Measurements from ENCODE around the gene MIS18A. TPM values are rescaled to one million over a fixed set of nuclear protein-coding genes. Genes with fewer than 3 reads are reported as not detected.
"Not testable (repeated sequence)": the region's sequence is repeated elsewhere in the genome, so short reads cannot be mapped to it uniquely, and the experiment has no call there.

MIS18A gene
- total RNA-seq, 1 donor from 2014 or later = 21.5 TPM

DNA sequence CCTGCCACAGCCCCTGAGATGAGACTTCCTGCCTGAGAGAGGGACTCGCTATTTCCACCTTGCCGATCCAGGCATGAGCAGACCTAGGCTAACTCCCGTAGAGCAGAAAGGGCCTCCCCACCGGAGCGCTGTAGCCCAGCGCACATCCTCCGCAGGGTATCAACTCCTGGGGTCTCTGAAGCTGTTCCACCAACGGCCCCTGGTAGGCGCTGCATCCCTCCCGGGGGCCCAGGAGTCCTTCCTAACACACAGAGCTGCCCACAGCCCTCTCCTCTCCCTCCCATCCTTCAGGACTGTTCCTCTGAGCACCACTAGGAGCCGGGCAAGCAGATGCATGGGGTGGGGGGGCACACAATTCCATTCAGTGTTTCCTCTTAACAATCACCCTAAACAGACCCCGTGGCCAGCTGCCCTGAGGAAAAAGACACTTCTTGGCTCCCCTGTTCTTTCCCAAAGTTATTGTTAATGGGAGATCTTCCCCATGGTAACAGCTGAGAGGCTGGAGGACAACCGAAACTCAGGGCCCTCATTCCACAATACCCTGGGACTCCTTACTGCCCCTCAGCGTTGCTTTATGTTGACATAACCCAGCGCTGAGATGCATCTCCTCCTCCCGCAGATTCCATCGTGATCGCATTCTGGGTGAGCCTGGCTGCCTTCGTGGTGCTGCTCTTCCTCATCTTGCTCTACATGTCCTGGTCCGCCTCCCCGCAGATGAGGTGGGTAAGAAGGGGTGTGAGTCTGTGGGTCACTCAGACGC lies 27.4 kb upstream of the MIS18A start:
- intact Hi-C loops (cut with micrococcal nuclease) = no loop called here

- intact Hi-C loops (cut with micrococcal nuclease) = no loop called here
Measured at GRCh38 chr21:32304998-32305397, 26.1 kb upstream of the MIS18A start.

- intact Hi-C loops (cut with micrococcal nuclease) = no loop called here
Measured at GRCh38 chr21:32303385-32303784, 24.5 kb upstream of the MIS18A start.

DNA sequence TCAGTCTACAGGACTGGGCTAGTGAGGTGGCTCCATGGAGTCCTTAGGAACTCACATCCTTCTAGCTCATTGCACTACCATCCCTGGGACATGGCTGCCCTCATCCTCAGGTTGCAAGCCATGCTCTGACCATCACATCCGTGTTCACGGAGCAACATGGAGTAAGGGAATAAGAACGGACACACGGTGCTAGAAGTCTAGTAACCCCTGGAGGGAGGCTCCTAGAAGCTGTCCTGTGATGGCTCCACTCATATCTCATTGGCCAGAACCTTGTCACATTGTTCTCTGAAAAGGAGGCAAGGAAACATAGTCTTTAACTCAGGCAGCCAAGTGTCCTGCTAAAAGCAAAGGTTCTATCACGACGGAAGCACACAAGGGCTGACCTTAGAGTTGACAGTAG lies 23.7 kb upstream of the MIS18A start:
- intact Hi-C loops (cut with micrococcal nuclease) = no loop called here

GRCh38 chr21:32301596-32301995 lies 22.7 kb upstream of the MIS18A start:
- intact Hi-C loops (cut with micrococcal nuclease) = no loop called here

GRCh38 chr21:32300117-32300681 lies 21.4 kb upstream of the MIS18A start:
- intact Hi-C loops (cut with micrococcal nuclease) = no loop called here

DNA sequence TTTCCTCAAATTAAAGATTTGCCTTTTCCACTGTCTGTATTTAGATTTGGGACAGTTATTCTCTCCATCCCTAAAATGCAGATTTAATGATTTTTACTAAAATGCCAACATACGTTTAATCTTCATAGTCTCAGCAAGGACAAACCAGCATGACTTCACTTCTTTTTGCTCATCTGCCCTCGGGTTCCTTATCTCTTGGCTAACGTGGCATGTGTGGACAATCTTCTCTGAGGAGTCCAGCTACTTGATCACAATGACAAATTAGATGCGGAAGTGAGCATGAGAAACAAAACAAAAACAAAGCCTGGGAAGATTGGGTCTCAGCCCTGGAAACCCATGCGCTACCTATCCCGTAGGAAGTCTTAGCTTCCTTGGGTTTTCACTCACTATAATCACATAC lies 20.8 kb upstream of the MIS18A start:
- intact Hi-C loops (cut with micrococcal nuclease) = no loop called here

GRCh38 chr21:32298658-32299081 lies 19.8 kb upstream of the MIS18A start, which contains the start of gene MRAP:
MRAP (plus strand) TSS chr21:32298855; CDS start chr21:32298972, 117 bp downstream.
- intact Hi-C loops (cut with micrococcal nuclease) = no loop called here

DNA sequence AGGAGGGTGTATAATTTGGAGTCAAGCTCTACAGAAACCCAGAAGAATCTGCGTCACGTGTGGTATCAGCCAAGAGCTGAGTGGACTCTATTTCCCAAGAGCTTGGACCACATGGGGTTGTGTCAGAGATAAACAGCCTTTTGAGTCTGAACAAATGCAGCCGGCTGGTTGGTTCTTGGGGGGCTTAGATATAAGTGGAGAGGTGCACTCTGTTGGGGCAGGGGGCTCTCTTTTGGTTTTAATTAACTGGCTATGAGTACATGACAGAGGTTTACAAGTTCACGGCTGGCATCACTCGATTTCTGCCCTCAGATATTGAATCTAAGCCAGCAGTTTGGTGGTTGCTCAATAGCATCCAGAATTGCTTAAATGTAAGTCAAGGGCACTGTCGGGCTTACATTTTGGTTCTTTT lies 19.3 kb upstream of the MIS18A start:
- intact Hi-C loops (cut with micrococcal nuclease) = no loop called here

GRCh38 chr21:32297449-32297848 lies 18.6 kb upstream of the MIS18A start:
- intact Hi-C loops (cut with micrococcal nuclease) = no loop called here

GRCh38 chr21:32285476-32285875 lies 6.6 kb upstream of the MIS18A start:
- intact Hi-C loops (cut with micrococcal nuclease) = no loop called here

- intact Hi-C loops (cut with micrococcal nuclease) = no loop called here
Measured at GRCh38 chr21:32282992-32283391, 4.1 kb upstream of the MIS18A start.

DNA sequence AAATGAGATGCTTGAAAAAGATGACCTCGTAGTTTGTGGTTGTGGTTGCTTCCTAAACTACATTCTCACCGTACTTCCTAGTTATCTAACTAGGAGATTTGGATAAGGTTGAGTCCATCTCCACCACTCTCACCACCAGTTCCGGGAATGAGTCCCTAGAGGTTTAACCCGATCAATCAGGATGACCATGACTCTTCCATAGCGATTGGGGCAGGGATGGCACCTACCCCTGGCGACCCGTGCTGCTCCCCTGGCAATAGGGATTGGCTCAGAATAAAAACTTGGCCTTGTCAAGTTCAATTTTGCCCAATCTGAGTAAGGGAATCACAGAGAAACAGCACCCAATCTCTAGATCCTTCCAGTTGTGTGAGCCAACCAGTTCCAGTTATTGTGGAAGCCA lies 2.7 kb upstream of the MIS18A start:
- intact Hi-C loops (cut with micrococcal nuclease) = no loop called here

DNA sequence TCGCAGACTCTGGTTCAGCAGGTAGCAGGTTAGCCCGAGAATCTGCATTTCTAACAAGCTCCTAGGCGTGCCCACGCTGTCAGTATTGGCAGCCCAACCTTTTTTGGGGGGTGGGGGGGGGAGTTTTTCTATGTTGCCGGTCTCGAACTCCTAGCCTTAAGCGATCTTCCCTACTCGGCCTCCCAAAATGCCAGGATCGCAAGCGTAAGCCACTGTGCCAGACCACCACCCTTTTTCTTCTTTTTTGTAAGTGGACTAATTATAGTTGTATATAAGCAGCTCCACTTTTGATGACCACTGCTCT lies 480 bp upstream of the MIS18A start:
- intact Hi-C loops (cut with micrococcal nuclease) = loop anchor here (1.0 to 5.0 kb wide), 7 partner anchors 113 to 621 kb away; partner anchors contain the start of genes CFAP298, EVA1C, SCAF4 and SOD1

DNA sequence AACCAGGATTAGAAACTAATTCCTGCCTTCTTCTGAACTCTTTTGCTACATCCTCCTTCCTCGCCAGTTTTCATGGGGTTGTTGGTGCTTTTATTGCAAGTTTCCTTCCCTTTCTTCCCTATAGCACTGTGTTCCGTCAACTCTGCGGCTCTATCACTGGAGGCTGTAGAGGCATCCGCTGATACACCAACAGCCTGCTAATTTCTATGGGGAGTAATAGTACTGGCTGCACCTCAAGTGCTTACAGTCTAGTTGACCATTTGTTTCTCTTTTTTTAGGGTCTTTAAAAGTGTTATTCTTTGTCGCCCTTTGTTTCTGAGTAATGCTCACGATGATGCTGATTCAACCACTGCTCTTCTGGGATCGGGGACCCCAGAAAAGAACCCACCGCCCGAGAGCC lies 746 bp downstream of the MIS18A start:
- intact Hi-C loops (cut with micrococcal nuclease) = loop anchor here (2.0 to 5.0 kb wide), 5 partner anchors 134 to 619 kb away; partner anchors contain the start of genes CFAP298, EVA1C, SCAF4 and SOD1

DNA sequence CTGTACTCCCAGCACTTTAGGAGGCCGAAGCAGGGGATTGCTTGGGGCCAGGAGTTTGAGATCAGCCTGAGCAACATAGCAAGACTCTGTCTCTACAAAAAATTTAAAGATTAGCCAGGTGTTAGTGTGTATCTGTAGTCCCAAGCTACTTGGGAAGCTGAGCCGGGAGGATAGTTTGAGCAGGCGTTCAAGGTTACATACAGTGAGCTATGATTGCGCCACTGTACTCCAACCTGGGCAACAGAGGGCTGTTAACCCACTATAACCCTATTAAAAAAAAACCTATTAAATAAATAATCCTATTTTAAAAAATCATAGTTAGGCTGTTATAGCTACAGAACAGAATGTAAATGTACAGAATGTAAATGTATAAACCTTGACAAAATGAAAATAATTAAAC lies 2.2 kb downstream of the MIS18A start:
- intact Hi-C loops (cut with micrococcal nuclease) = loop anchor here (5.0 kb wide), 2 partner anchors 136 to 491 kb away; partner anchors contain the start of gene EVA1C

- intact Hi-C loops (cut with micrococcal nuclease) = no loop called here
Measured at GRCh38 chr21:32270748-32271147, 8.1 kb downstream of the MIS18A start.

DNA sequence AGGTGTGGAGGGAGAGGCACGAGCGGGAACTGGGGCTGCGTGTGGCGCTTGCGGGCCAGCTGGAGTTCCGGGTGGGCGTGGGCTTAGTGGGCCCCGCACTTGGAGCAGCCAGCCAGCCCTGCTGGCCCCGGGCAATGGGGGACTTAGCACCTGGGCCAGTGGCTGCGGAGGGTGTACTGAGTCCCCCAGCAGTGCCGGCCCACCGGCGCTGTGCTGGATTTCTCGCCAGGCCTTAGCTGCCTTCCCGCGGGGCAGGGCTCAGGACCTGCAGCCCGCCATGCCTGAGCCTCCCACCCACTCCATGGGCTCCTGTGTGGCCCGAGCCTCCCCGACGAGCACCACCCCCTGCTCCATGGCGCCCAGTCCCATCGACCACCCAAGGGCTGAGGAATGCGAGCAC lies 13.5 kb downstream of the MIS18A start:
- intact Hi-C loops (cut with micrococcal nuclease) = not testable (repeated sequence)

GRCh38 chr21:32261929-32262328 lies 16.9 kb downstream of the MIS18A start:
- intact Hi-C loops (cut with micrococcal nuclease) = no loop called here

DNA sequence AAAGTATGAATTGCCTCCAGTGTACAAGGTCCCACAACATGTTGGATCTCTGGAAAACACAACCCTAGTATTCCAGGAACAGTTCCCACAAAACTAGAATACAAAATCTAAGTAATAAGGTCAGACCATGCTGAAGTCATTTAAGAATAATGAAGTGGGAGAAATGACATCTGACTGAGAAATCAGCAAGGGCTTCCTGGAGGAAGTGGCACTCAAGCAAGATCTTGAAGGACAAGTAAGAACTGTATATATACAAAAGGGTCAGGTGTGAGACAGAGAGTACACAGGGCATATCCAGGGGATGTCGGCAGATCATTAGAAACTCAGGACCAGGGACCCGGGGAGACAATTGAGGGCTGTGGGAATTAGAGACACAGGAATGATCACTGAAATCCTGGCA lies 18.7 kb downstream of the MIS18A start:
- intact Hi-C loops (cut with micrococcal nuclease) = no loop called here

DNA sequence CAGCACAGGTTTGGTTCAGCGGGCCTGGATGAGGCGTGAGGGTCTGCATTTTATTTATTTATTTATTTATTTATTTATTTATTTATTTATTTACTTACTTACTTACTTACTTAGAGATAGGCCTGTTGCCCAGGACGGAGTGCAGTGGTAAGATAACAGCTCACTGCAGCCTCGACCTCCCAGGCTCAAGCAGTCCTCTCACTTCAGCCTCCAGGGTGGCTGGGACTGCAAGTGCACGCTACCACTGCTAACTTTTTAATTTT lies 20.1 kb downstream of the MIS18A start:
- intact Hi-C loops (cut with micrococcal nuclease) = loop anchor here (1.0 to 10.0 kb wide), 2 partner anchors 392 to 474 kb away; no protein-coding TSS in a partner anchor

- intact Hi-C loops (cut with micrococcal nuclease) = loop anchor here (1.0 to 10.0 kb wide), 2 partner anchors 392 to 473 kb away; no protein-coding TSS in a partner anchor
Measured at GRCh38 chr21:32257962-32258785, 20.7 kb downstream of the MIS18A start.
